Karpas-422 (cell line): ENCODE data around the gene KCNC4. TPM values are rescaled to one million over a fixed set of nuclear protein-coding genes. Genes with fewer than 3 reads are reported as not detected.

Experiments used
- DNase-seq: peaks from one replicate; pipeline ENCODE4 v3.0.0-alpha.2; 2015
- H2AFZ ChIP-seq: fragments of 200-600 bp; sonication (generic); 2 replicates; pipeline ENCODE4 v1.6.1; 2014; ENCODE audit warnings: antibody characterized with exemption, low read length, mixed read lengths
- H3K27ac ChIP-seq: fragments of 200-600 bp; sonication (generic); 2 replicates; pipeline ENCODE4 v1.5.1; 2014; ENCODE audit warnings: mild to moderate bottlenecking, low read length, moderate library complexity
- H3K27me3 ChIP-seq: fragments of 200-600 bp; sonication (generic); 2 replicates; pipeline ENCODE4 v1.6.1; 2014; ENCODE audit warnings: low read length, mixed read lengths
- H3K36me3 ChIP-seq: fragments of 200-600 bp; sonication (generic); 2 replicates; pipeline ENCODE4 v1.6.1; 2014; ENCODE audit warnings: low read length, mixed read lengths; ENCODE audit not compliant: insufficient read depth
- H3K4me1 ChIP-seq: fragments of 200-600 bp; sonication (generic); 2 replicates; pipeline ENCODE4 v1.6.1; 2014; ENCODE audit warnings: mild to moderate bottlenecking, low read length, mixed read lengths
- H3K4me2 ChIP-seq: fragments of 200-600 bp; sonication (generic); 2 replicates; pipeline ENCODE4 v1.6.1; 2014; ENCODE audit warnings: low read length, low read depth, mild to moderate bottlenecking; ENCODE audit not compliant: poor library complexity, severe bottlenecking
- H3K4me3 ChIP-seq: fragments of 200-600 bp; sonication (generic); 2 replicates; pipeline ENCODE4 v1.5.1; 2014; ENCODE audit warnings: mild to moderate bottlenecking, antibody characterized with exemption, low read length, mixed read lengths
- H3K79me2 ChIP-seq: fragments of 200-600 bp; sonication (generic); 2 replicates; pipeline ENCODE4 v1.6.1; 2014; ENCODE audit warnings: mild to moderate bottlenecking, low read length, mixed read lengths
- H3K9ac ChIP-seq: fragments of 200-600 bp; sonication (generic); 2 replicates; pipeline ENCODE4 v1.6.0; 2014; ENCODE audit warnings: low read length
- H3K9me2 ChIP-seq: fragments of 200-600 bp; sonication (generic), shearing (Covaris generic); replicated peaks from 2 replicates; pipeline ENCODE4 v1.6.0; 2014; ENCODE audit warnings: mild to moderate bottlenecking, low read length, moderate library complexity; ENCODE audit not compliant: insufficient read depth
- H3K9me3 ChIP-seq: fragments of 300-700, 200-600 bp; sonication (generic); 2 replicates; pipeline ENCODE4 v1.6.1; 2014; ENCODE audit warnings: low read length, mixed read lengths
- H4K20me1 ChIP-seq: fragments of 200-600 bp; sonication (generic); 2 replicates; pipeline ENCODE4 v1.6.1; 2014; ENCODE audit warnings: mild to moderate bottlenecking, antibody characterized with exemption, low read length, low read depth; ENCODE audit not compliant: insufficient read depth
- total RNA-seq: library from RNA; depleted of rRNA; stranded (reverse); fragments of >200 nt; shearing (Covaris generic); gene quantifications from 2 replicates; pipeline ENCODE4 v1.2.3, GENCODE V29; 2014; ENCODE audit warnings: low replicate concordance; rRNA removed

The KCNC4 gene
- 1.5 and 1.6 TPM in 2 replicates for total RNA-seq

DNA sequence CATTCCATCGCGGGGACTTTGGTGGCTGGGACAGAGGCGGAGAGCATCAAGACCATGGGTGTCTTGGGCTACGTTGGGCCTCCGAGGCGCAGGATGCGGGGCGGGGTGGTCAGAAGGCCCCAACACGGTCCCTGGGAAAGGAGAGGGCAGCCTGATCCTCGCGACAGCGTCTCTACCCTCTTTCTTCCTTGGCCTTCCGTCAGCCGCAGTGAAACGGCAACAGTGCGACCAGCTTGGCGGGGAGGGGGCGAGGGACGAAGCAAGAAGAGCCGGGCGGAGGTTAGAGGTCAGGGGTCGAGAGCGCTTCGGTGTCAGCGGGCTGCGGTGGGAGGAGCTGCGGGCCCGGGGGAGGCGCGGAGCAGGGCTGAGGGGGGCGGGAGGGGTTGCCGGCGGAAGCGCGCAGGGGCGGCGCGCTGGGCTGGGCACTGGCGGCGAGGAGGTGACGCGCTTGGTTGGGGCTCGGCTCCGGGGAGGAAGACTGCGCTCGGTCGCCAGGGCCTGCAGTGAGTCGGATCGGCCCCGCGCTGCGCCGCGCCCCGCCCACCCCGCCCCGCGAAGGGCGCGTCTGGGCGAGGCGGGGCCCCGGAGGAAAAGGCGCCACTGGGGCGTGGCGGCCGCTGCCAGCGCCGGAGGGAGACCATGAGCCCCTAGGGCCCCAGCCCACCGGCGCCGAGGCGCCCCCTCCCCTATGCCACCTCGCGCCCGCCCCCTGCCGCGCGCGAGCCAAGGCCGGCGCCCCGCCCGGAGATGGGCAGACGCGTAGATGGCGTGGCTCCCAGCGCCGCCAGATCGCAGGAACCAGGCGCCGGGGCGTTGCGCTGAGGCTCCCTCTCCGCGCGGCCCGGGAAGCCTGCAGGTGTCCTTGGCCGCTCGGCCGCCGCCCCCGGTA lies at the start of gene KCNC4:
TSS of gene KCNC4 (plus strand) at position 600 of the 889 bp plus-strand sequence. CDS start 1,186 bp downstream, outside the sequence.
- Histone ChIP-seq H3K4me2 (peak within 1 kb of the TSS; percentile 92), H4K20me1 (peaks cover 6% of the 10 kb centered on the region; the same call in 1 of the 2 replicates), H2AFZ (peak within 1 kb of the TSS; percentile 94), H3K27me3 (0 out of 2 replicates have a peak, but pooled peaks cover 3% of the 10 kb centered on the region), H3K9me3 (no peaks in the 10 kb centered on the region), H3K79me2 (no peaks in the 10 kb centered on the region), H3K4me3 (peak within 1 kb of the TSS; percentile 70), H3K4me1 (peaks cover 14% of the 10 kb centered on the region), H3K36me3 (no peaks in the 10 kb centered on the region), H3K9ac (peak within 1 kb of the TSS; percentile 73), H3K9me2 (no peaks in the 10 kb centered on the region), H3K27ac (no peak within 1 kb of the TSS)
- peak; percentile 95 for DNase-seq

GRCh38 chr1:110160538-110161100 lies 49.5 kb upstream of the KCNC4 start:
- H3K4me2 ChIP-seq = no peak overlapping the region
- H4K20me1 ChIP-seq = no peaks in the 10 kb centered on the region
- no peak overlapping the region for H3K4me3 ChIP-seq
- no peak overlapping the region for H2AFZ ChIP-seq
- no peak for DNase-seq
- H3K27ac ChIP-seq = no peak overlapping the region
- no peaks in the 10 kb centered on the region for H3K27me3 ChIP-seq
- H3K9me2 ChIP-seq = no peaks in the 10 kb centered on the region
- H3K4me1 ChIP-seq = peaks cover 8% of the 10 kb centered on the region; the same call in 1 of the 2 replicates
- H3K36me3 ChIP-seq = no peaks in the 10 kb centered on the region
- H3K9me3 ChIP-seq = no peaks in the 10 kb centered on the region
- no peak overlapping the region for H3K9ac ChIP-seq
- H3K79me2 ChIP-seq = no peaks in the 10 kb centered on the region

DNA sequence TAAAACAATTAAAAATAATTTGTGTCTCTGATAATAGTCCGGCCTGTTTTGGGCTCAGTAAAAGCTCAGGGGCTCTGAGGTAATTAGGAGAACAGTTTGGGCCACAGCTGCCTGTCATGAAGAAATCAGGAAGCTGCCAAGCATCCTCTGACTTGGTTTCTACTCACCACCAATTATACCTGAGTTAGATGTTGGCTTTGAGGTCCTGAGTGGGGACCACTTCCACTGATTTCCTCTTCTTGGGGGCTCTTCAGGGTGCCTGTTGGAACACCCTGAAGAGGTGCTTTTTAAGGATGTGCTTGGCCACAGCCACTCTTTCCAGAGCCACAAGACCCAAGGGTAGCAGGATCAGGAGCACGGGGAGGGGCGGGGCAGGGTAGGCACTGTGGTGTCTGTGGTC lies 48.9 kb upstream of the KCNC4 start:
- H3K9me3 ChIP-seq = no peaks in the 10 kb centered on the region

DNA sequence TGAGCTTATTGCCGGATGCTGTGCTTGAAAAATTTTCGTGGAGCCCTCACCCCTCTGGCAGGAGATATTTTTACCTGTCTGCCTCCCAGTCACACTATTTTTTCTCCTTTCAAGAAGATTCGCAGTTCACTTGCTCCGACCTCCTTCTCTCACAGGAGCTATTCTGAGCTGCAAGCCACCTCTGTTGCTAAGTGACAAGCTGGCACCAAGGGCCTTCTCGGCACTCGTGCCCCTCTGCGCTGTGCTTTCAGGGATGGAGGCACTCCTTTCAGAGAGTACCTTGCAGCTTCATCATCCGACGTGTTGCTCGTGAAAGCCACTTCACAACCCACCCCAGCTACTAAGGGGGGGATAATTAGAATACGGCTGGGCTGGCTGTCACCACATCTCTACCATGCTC lies 48.3 kb upstream of the KCNC4 start:
- H3K9ac ChIP-seq = no peak overlapping the region
- no peaks in the 10 kb centered on the region for H3K27me3 ChIP-seq
- no peak overlapping the region for H3K4me2 ChIP-seq
- H3K9me3 ChIP-seq = no peaks in the 10 kb centered on the region
- H3K4me1 ChIP-seq = peaks cover 8% of the 10 kb centered on the region; the same call in 1 of the 2 replicates
- H3K4me3 ChIP-seq = no peak overlapping the region
- no peaks in the 10 kb centered on the region for H3K79me2 ChIP-seq
- no peaks in the 10 kb centered on the region for H4K20me1 ChIP-seq
- no peak for DNase-seq
- no peaks in the 10 kb centered on the region for H3K36me3 ChIP-seq
- H3K27ac ChIP-seq = no peak overlapping the region
- H2AFZ ChIP-seq = no peak overlapping the region
- no peaks in the 10 kb centered on the region for H3K9me2 ChIP-seq

More for the DNA sequence above, 48.9 kb upstream of the KCNC4 start:
- H3K36me3 ChIP-seq = no peaks in the 10 kb centered on the region
- H3K27ac ChIP-seq = no peak overlapping the region
- no peaks in the 10 kb centered on the region for H3K9me2 ChIP-seq
- H2AFZ ChIP-seq = no peak overlapping the region
- DNase-seq = no peak
- peaks cover 8% of the 10 kb centered on the region; the same call in 1 of the 2 replicates for H3K4me1 ChIP-seq
- no peaks in the 10 kb centered on the region for H3K79me2 ChIP-seq
- no peak overlapping the region for H3K4me3 ChIP-seq
- no peak overlapping the region for H3K4me2 ChIP-seq
- H3K9ac ChIP-seq = no peak overlapping the region
- no peaks in the 10 kb centered on the region for H4K20me1 ChIP-seq
- H3K27me3 ChIP-seq = no peaks in the 10 kb centered on the region

GRCh38 chr1:110163591-110163990 lies 46.5 kb upstream of the KCNC4 start:
- Histone ChIP-seq H4K20me1 (no peaks in the 10 kb centered on the region), H3K4me2 (no peak overlapping the region), H3K79me2 (no peaks in the 10 kb centered on the region), H2AFZ (no peak overlapping the region), H3K4me1 (peaks cover 8% of the 10 kb centered on the region; the same call in 1 of the 2 replicates), H3K36me3 (no peaks in the 10 kb centered on the region), H3K9me3 (no peaks in the 10 kb centered on the region), H3K9ac (no peak overlapping the region), H3K27me3 (no peaks in the 10 kb centered on the region), H3K4me3 (no peak overlapping the region), H3K9me2 (no peaks in the 10 kb centered on the region), H3K27ac (no peak overlapping the region)
- no peak for DNase-seq

GRCh38 chr1:110164725-110165350 lies 45.3 kb upstream of the KCNC4 start:
- H3K4me1 ChIP-seq = peaks cover 8% of the 10 kb centered on the region; the same call in 1 of the 2 replicates
- no peaks in the 10 kb centered on the region for H3K27me3 ChIP-seq
- H3K9me2 ChIP-seq = no peaks in the 10 kb centered on the region
- H3K36me3 ChIP-seq = no peaks in the 10 kb centered on the region
- no peak overlapping the region for H3K27ac ChIP-seq
- H3K9ac ChIP-seq = no peak overlapping the region
- DNase-seq = no peak
- H3K4me3 ChIP-seq = no peak overlapping the region
- H4K20me1 ChIP-seq = no peaks in the 10 kb centered on the region
- no peaks in the 10 kb centered on the region for H3K79me2 ChIP-seq
- H3K9me3 ChIP-seq = no peaks in the 10 kb centered on the region
- no peak overlapping the region for H3K4me2 ChIP-seq
- H2AFZ ChIP-seq = no peak overlapping the region

- no peaks in the 10 kb centered on the region for H3K9me3 ChIP-seq
- no peaks in the 10 kb centered on the region for H4K20me1 ChIP-seq
- no peak overlapping the region for H3K4me2 ChIP-seq
- H3K9me2 ChIP-seq = no peaks in the 10 kb centered on the region
- peaks cover 1% of the 10 kb centered on the region; the same call in 1 of the 2 replicates for H3K4me1 ChIP-seq
- H3K79me2 ChIP-seq = no peaks in the 10 kb centered on the region
- H3K27ac ChIP-seq = no peak overlapping the region
- no peaks in the 10 kb centered on the region for H3K27me3 ChIP-seq
- no peak for DNase-seq
- no peak overlapping the region for H2AFZ ChIP-seq
- no peak overlapping the region for H3K4me3 ChIP-seq
- H3K36me3 ChIP-seq = no peaks in the 10 kb centered on the region
- H3K9ac ChIP-seq = no peak overlapping the region
Observed at GRCh38 chr1:110165761-110166231, 44.3 kb upstream of the KCNC4 start.

GRCh38 chr1:110166861-110167260 lies 43.3 kb upstream of the KCNC4 start:
- Histone ChIP-seq H3K9ac (no peak overlapping the region), H3K79me2 (no peaks in the 10 kb centered on the region), H2AFZ (no peak overlapping the region), H3K9me3 (no peaks in the 10 kb centered on the region), H3K4me2 (no peak overlapping the region), H3K36me3 (no peaks in the 10 kb centered on the region), H3K9me2 (no peaks in the 10 kb centered on the region), H3K27ac (no peak overlapping the region), H3K4me3 (no peak overlapping the region), H3K27me3 (no peaks in the 10 kb centered on the region), H3K4me1 (no peaks in the 10 kb centered on the region; the same call in 1 of the 2 replicates), H4K20me1 (no peaks in the 10 kb centered on the region)
- DNase-seq = no peak
